Dermis blood vessel endothelial cell (primary cell): ENCODE measurements around the gene OMD. TPM values are rescaled to one million over a fixed set of nuclear protein-coding genes. Genes with fewer than 3 reads are reported as not detected.

ENCODE experiments used
- total RNA-seq: library from RNA; depleted of rRNA; stranded (reverse); fragments of >200 nt; gene quantifications from 2 replicates; pipeline ENCODE4 v1.2.3, GENCODE V29; 2014

OMD gene
- total RNA-seq, 1 donor from 2014 or later, result under 0.01 TPM

Other genes with a start within 250 kb of the OMD start
- 124 and 197 TPM in 2 replicates for gene IARS1, start 130.8 kb downstream of the OMD start, total RNA-seq
- 28.2 and 29.1 TPM in 2 replicates for gene NOL8, start 99.1 kb downstream of the OMD start, total RNA-seq
- gene CENPP, start 98.5 kb downstream of the OMD start, total RNA-seq, result 2.9 and 3.3 TPM in 2 replicates
- gene OGN, start 19.9 kb downstream of the OMD start, total RNA-seq, result not detected in 2 replicates
- not detected in 2 replicates for gene ASPN, start 58.0 kb upstream of the OMD start, total RNA-seq
- gene ECM2, start 111.5 kb upstream of the OMD start, total RNA-seq, result not detected in 2 replicates
- 16.9 and 20.3 TPM in 2 replicates for gene IPPK, start 245.7 kb upstream of the OMD start, total RNA-seq